IPS-11a (cell line): ENCODE measurements around the gene CACNA2D1.

Experiments
- H3K4me3 ChIP-seq: one replicate; pipeline ENCODE4 v1.5.1; 2013; ENCODE audit warnings: low read depth, low read length, control low read depth

CACNA2D1 gene

DNA sequence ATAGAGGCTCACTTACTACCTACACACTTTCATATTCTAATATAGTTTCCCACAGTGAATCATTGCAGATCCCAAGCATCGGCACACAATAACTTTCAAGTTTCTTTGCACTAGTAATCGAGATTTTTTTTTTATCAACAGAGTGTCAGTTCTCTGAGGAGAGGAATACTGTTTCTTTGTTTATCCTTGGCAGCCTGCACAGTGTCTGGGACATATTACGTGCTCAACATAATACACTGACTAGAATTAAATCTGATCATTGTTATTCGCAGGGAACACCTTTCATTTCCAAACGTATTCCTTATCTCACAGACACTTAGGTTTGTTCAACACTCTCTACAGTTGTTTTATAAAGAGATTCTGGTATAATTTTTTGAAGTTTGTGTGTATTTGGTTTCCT is 95.3 kb downstream of the CACNA2D1 start:
- H3K4me3 ChIP-seq: no peak overlapping the region

DNA sequence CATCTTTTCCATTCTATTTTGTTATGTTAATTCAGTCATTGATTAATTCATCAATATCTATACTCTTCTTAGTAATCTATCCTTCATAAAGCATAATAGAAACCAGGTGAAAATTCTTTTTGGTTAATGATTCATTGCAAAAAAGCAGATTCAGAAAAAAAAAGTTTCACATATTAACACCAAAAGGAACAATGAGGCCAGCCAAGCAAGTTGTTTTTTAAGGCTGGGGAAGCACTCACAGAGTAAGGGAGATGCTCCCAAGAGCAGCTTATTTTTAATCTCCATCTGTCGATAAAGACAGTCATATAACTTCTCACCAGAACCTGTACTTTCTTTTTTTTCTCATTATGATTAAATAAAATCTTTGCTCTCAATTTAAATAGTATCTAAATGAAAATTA is 95.8 kb downstream of the CACNA2D1 start:
- no peak overlapping the region for H3K4me3 ChIP-seq

DNA sequence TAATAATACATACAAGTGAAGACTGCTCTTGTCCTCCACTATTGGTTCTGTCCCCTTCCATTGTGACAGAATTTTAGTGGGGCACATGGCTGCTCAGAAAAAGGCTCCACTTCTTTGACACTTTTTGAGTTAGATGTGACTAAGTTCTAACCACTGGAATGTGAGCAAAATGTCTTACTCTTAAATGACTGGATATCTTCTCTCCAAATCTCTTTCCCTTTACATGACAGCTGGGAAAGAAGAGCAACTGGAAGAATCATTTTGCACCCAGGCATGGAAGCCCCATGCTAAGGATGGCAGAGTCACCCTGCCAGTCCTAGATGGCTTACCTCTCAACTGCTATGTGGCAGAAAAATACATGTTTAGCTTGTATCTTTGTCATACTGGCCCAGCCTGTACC is 97.7 kb downstream of the CACNA2D1 start:
- H3K4me3 ChIP-seq: no peak overlapping the region

DNA sequence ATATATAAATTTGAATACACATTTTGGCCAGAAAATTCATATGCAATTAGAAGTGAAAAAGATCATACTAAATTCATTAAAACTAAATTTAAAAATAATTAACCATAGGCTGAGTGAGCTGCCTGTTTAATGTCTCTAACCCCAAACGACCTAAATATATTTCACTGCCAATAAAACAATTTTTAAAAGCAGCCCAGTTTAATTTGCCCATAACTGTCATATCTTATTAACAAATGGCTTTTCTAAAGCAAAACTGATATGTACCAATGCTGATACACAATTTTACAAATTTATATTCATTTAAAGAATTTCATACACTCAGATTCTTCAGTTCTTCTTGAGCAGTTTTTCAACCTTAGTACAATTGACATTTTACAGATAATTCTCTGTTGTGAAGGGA is 99.9 kb downstream of the CACNA2D1 start:
- no peak overlapping the region for H3K4me3 ChIP-seq

DNA sequence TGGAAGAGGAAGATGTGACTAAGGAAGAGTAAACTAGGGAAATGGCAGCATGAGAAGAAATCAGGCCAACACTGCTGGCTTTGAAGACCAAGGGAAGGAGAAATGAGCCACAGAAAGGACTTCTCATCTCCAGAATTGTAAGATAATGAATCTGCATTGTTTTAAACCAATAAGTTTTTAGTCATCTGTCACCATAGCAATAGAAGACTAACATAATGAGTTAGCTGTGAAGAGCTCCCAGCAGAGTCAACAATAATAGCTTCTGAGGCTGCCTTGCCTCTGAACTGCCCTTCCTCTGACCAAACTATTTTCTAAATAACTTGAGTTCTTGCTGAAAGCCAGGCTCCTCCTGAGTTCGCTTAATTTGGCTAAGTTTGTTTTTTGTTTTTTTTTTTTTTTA is 103.6 kb downstream of the CACNA2D1 start:
- H3K4me3 ChIP-seq: no peak overlapping the region

DNA sequence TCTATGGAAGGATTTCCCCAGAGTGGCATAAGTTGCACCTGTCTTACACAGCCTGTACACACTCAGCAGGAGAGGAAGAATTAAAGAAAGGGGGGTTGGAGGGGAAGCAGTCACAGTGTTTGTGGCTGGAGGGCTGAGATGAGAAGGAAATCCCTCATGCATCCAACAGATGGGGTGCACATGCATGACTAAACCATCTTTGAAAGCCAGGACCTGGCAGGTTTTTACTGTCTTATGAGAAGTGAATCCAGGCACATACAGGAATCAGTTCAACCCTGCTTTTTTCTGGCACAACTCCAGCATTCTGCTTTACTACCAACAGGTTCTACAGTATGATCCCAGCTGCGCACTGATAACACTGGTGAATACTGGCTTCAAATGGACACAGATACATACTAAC is 107.7 kb downstream of the CACNA2D1 start:
- H3K4me3 ChIP-seq: no peak overlapping the region

DNA sequence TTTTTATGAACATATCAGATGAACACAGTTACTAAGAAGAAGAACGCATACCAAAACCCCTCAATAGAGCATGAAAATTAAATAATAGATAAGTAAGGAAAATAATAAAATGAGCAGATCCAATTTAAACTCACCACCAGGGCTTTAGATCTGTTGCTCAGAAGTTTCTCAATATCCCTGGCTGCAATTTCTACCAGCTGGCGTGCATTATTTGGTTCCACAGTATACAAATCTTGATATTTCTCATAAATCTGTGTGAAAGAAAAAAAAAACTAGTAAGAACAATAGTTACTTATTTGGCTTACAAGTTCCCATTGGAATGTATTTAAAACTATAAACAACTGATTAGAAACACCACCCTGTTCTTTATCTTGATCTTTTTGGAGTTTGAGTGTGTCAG is 108.6 kb downstream of the CACNA2D1 start:
- no peak overlapping the region for H3K4me3 ChIP-seq

DNA sequence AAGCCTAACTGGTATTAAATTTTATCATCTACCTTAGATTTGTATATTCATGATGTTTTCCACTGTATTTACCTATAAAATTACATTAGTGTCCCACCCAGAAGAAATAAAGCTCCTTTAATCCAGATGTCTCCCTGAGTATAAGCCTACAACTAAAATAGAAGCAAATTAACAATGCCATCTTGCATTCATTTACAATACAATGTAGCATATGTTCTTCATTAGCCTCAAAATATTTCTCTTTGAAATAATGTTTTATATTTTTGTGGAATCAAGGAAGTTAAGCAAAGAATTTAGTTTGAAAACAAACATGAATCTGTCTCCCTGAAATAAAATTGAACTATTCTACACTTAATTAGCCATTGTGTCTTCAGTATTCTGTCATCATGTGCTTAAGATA is 112.3 kb downstream of the CACNA2D1 start:
- no peak overlapping the region for H3K4me3 ChIP-seq

DNA sequence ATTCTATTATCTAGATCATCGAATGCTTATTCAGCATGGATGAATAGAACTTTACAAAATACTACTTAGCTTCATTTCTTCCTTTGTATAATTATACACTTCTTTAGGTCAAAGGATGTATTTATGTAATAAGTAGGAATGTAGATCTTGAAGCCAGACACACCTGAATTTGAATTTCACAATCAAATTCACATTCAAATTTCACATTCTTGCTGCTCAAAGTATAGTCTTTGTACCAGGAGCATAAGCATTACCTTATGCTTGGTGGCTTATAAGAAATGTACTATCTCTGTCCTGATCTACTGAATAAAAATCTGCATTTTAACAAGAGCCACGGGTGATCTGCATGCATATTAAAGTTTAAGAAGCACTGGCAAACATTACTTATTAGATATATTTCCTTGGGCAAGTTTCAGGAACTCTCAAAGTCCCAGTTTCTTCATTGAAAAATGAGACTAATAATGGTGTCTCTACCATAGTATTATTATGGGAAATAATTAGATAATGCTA is 112.8 kb downstream of the CACNA2D1 start:
- no peak overlapping the region for H3K4me3 ChIP-seq

DNA sequence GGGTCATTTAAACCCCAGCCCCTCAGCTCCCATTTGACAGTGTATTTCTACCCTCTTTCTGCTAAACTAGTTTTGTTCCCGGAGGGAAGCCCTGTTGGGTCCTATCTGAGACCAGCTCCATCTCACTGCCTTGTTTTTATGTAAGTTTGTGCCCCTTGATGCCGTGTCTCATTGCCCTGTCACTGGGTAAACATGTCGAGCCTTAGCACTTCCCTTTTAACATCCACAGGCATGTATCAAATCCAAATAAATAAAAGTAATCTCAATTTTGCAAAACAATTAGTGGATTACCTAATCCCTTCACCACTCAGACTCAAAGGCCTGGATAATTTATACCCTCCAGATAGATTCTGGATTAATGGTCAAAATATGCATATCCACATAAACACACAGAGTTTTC is 115.7 kb downstream of the CACNA2D1 start:
- H3K4me3 ChIP-seq: no peak overlapping the region

DNA sequence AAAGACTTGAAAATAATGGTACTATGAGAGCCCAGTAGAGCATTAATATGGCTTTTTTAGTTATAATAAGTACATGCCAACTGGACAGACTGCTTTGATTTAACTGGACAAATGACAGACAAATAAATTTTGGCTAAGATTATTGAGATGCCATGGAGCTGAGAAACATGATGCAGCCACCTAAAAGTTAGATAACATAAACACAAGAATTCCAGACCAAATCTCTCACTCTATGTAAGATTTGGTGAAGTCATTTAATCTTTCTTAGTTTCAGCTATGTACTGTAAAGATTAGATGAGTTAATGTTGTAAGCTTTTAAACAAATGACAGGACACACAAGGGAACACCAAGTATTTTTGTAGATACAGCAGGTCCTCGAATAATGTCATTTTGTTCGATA is 118.2 kb downstream of the CACNA2D1 start:
- H3K4me3 ChIP-seq: no peak overlapping the region

DNA sequence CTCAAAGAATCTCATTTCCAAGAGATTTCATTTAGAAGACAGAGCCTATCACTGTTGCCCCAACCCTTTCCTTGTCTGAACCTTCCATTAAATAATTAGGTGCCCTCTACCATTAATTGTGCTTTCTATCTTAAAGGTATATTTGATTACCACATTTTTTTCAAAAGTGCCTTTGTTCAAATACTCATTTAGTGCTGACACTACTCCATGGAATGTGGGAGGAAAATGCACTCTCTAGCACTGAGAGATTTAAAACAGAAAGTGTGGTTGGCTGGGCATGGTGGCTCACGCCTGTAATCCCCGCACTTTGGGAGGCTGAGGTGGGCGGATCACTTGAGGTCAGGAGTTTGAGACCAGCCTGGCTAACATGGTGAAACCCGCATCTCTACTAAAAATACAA is 119.8 kb downstream of the CACNA2D1 start:
- no peak overlapping the region for H3K4me3 ChIP-seq

DNA sequence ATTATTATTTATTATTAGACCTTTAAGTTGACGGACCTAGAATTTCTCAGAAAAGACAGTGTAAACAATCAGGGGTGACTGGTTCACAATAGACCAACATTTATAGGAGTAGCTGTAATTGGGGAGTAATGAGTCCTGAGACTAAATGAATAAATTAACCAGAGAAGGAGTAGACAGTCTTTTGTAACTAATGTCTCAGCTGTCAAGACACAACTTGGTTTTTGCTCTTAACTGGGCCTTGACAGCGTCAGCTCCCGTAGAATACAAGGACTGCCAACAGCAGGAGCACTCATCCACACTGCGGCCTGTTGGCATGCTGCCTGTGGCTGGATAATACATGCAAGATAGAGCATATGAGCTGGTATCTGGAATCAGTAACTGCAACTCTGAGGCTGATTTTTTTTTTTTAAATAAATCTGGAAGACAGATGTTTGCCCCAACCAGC is 123.9 kb downstream of the CACNA2D1 start:
- no peak overlapping the region for H3K4me3 ChIP-seq

DNA sequence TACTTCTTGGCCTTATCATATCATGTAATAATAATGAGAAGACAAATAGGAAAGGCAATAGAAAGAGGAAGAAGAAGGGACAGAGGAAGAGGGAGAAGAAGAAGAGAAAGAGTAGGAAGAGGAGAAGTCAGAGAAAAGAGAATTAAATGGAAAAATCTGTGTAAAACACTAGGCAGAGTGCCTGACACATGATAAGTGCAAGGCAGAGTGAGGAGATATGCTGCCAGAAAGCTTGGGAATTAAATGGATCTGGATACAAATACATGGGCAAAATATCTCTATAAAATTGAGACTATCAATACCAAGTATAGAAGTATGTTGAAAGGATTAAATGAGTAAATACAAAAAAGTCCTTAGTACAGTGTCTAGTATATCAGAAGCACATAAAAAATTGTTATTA is 124.8 kb downstream of the CACNA2D1 start:
- no peak overlapping the region for H3K4me3 ChIP-seq

DNA sequence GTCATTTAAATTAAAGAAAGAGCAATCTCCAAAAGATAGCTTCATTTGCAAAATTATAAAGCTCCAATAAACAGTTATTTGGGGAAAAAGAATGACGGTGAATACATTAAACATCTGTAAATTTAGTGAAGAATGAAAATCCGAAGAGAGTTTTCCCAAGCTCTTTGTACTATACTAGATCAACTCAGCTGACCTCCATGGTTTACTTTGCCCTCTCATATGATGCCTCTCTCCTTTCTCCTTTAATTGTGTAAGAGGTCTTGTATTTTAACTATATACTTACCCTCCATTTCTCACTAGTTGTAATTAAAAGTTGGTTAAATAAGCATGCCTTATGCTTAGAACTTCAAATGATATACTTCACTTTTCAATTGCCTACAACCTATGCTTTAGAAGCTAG is 125.8 kb downstream of the CACNA2D1 start:
- H3K4me3 ChIP-seq: no peak overlapping the region

DNA sequence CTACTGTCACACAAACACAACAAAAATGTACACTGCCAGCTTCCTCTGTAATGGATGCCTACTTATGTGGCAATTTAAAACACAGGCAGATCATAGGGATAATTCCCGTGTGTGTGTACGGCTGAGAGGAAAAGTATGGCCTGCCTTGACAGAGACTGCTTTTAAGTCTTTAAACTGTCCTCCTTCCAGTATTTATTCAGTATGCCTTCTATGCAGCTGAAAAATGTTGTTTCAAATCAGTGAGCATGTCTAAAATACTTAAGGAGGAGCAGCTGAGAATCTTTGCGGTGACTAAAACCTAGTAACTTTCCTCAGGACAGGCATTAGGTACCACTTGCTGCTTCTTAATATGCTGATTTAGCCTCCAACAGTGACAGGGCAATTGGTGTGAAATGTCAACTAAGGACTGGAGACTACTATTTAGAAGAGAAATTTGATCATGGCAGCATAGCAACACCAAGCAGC is 126.3 kb downstream of the CACNA2D1 start:
- H3K4me3 ChIP-seq: no peak overlapping the region

DNA sequence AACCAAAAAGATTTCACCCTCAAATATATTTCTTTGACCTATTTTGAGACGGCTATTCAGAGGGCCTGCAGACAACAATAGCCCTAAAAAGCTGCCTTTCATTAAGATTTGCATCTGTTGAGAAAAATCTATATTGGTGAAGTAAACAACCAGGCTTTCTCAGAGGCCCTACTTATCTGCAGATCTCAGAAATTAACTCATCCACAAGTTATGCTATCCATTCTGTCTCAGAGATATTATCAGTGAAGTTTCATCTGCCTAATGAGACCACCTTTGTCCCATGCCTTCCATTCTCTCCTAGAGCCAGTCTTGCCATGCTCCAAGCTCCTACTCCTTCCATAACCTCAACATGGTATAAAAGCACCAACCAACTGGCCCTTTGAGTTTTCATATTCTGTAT is 130.3 kb downstream of the CACNA2D1 start:
- H3K4me3 ChIP-seq: no peak overlapping the region

DNA sequence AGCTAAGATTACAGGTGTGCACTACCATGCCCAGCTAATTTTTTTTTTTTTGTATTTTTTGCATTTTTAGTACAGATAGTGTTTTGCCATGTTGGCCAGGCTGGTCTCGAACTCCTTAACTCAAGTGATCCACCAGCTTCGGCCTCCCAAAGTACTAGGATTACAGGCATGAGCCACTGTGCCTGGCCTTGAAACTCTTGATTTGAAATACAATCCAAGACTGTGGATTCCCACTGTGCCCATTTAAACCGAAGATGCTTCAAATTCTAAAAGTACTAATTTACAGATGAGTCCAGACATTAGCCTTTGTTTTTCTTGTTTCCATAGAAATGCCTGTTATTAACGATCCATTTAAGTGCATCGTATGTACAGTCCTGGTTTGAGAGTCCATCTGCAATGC is 130.9 kb downstream of the CACNA2D1 start:
- H3K4me3 ChIP-seq: no peak overlapping the region

DNA sequence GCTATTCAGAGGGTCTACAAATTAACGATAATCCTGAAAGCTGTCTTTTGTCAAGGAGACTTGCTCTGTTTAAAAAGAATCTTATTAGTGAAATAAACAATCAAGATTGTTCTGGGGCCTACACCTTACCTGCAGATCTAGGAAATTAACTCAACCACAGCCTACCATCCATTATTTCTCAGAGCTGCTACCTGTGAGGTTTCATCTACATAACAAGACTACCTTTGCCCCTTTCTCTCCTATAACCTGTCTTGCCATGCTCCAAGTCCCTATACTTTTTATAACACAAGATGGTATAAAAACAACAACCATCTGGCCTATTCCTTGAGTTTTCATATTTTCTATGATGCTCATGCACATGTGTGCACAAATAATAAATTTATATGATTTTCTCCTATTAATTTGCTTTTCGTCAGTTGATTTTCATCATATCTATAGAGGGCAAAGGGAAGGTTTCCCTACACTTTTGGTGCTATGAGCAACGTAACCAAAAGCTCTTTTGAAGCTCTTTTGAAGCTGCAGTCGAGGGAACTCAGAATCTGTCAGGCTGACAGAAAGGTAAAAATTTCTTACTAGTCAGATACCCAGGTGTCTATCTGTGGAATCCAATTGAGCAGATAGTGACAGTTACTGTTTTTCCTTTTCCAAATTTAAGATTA is 138.1 kb downstream of the CACNA2D1 start:
- no peak overlapping the region for H3K4me3 ChIP-seq

DNA sequence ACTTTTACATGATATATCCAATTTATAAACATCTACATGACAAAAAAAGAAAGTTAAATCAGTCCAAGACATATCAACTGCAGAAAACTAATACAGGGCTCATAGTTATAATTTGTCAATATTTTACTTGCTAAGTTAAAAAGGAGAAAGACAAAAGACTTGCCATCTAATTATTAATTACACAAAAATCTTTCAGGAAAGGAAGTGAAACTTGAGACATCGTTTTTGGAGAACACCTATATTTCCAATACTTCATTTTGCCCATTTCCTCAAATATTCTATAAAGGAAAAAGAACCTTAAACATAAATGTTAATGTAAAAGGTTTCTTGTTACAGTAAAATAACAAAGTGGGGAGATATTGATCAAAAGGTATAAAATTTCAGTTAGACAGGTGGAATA is 148.7 kb downstream of the CACNA2D1 start:
- H3K4me3 ChIP-seq: no peak overlapping the region

DNA sequence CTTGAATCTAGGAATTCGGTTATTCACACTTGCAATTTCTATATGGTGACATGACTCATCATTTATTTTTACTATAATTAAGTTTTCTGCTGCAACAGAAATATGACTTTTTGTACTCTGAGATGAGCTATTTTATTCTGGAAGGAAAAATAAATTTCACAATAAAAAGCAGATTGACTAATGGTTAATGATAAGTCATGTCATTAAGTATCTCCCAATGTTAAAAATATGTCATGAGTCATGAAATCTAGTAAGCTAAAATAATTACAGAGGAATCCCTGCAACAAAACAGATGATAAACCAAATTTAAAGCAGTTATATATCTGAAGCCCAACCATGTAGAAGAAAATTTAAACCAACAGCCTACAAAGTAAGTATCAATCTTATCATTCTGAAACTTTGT is 149.2 kb downstream of the CACNA2D1 start:
- no peak overlapping the region for H3K4me3 ChIP-seq

DNA sequence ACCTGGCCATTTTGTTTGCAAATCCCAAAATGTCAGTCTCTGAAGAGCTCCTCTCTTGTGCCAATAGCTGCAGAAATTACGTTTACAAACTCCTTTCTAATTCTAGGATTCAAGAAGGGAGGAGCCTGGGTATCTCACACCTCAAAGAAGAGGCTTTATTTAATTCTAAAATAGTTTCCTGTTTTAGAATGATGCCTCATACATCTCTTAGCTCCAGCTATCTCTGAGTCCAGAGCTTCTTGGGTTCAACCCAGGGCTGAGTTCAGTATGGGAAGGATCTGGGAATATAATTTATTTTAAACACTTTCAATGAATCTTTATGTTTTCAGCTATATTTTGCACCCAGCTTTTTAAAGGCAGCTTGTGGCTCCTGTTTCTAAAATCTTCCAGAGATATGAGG is 150.1 kb downstream of the CACNA2D1 start:
- no peak overlapping the region for H3K4me3 ChIP-seq

DNA sequence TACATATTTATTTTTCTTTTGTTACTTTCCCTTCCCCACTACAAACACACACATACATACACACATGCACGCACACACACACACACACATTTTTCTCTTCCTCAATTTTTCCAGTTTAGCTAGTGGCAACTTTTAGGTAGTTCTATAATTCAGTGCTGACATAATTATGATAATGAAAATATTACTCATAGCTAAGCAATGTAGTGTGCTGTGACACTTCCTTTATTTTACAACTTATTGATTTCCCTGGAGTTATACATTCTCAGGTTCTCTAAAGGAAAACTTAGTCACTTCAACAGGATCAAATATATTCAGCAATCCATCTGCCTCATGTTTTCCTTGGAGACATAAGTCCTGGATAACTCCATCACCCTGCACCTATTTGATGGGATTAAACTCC is 151.6 kb downstream of the CACNA2D1 start:
- no peak overlapping the region for H3K4me3 ChIP-seq
